PFSK-1 (cell line): ENCODE data around the gene CTNNBL1.

Source experiments
- FOXP2 ChIP-seq: optimal IDR thresholded peaks from 2 replicates; pipeline ENCODE3; 2011; ENCODE audit warnings: borderline replicate concordance, control low read depth, inconsistent platforms; ENCODE audit not compliant: insufficient read depth; ENCODE audit errors: extremely low read length, extremely low read depth
- POLR2AphosphoS5 ChIP-seq: IDR thresholded peaks from 2 replicates; pipeline ENCODE4 v1.6.1; 2012; ENCODE audit warnings: low read depth, mild to moderate bottlenecking, control low read depth, low read length, moderate library complexity
- SIN3A ChIP-seq: IDR thresholded peaks from 2 replicates; pipeline ENCODE4 v1.6.1; 2012; ENCODE audit warnings: mild to moderate bottlenecking, low read length, moderate library complexity, borderline replicate concordance; ENCODE audit not compliant: insufficient read depth
- TAF1 ChIP-seq: IDR thresholded peaks from 2 replicates; pipeline ENCODE4 v1.6.1; 2012; ENCODE audit warnings: low read length, control low read depth, borderline replicate concordance; ENCODE audit not compliant: insufficient read depth
- TF ChIP-seq, protein P1 (sequence below), 2 experiments: IDR thresholded peaks; 2 replicates each; pipeline versions ENCODE4 v1.6.1 to v1.8.0; 2011 to 2012; ENCODE audit warnings: low read depth in 2 of 2, low read length in 2 of 2, control low read depth in 1 of 2, inconsistent platforms in 1 of 2, mild to moderate bottlenecking in 1 of 2, moderate library complexity in 1 of 2; ENCODE audit not compliant: insufficient read depth in 1 of 2

GRCh38 chr20:37890108-37890507 lies 196.3 kb downstream of the CTNNBL1 start:
- TF ChIP-seq TAF1: no peak
- TF ChIP-seq, protein P1, sequence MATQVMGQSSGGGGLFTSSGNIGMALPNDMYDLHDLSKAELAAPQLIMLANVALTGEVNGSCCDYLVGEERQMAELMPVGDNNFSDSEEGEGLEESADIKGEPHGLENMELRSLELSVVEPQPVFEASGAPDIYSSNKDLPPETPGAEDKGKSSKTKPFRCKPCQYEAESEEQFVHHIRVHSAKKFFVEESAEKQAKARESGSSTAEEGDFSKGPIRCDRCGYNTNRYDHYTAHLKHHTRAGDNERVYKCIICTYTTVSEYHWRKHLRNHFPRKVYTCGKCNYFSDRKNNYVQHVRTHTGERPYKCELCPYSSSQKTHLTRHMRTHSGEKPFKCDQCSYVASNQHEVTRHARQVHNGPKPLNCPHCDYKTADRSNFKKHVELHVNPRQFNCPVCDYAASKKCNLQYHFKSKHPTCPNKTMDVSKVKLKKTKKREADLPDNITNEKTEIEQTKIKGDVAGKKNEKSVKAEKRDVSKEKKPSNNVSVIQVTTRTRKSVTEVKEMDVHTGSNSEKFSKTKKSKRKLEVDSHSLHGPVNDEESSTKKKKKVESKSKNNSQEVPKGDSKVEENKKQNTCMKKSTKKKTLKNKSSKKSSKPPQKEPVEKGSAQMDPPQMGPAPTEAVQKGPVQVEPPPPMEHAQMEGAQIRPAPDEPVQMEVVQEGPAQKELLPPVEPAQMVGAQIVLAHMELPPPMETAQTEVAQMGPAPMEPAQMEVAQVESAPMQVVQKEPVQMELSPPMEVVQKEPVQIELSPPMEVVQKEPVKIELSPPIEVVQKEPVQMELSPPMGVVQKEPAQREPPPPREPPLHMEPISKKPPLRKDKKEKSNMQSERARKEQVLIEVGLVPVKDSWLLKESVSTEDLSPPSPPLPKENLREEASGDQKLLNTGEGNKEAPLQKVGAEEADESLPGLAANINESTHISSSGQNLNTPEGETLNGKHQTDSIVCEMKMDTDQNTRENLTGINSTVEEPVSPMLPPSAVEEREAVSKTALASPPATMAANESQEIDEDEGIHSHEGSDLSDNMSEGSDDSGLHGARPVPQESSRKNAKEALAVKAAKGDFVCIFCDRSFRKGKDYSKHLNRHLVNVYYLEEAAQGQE (IDR thresholded peaks at IDR 0.05; ENCODE audit: insufficient read depth in 1 of 2, low read depth in 2 of 2, low read length in 2 of 2): no peak
- no peak for TF ChIP-seq POLR2AphosphoS5
- TF ChIP-seq FOXP2: no peak
- no peak for TF ChIP-seq SIN3A
